CD14-positive monocyte (primary cell): ENCODE results near the gene PLXNA1. TPM values are rescaled to one million over a fixed set of nuclear protein-coding genes. Genes with fewer than 3 reads are reported as not detected.
A peak's percentile ranks its signal among the peaks of the same experiment; 100 is the strongest.

Source experiments
- DNase-seq, 3 donors: peaks; one replicate each; pipeline ENCODE4 v3.0.0-alpha.2; 2011 to 2022
- H2AFZ ChIP-seq: 2 replicates; pipeline ENCODE4 v1.6.0; 2012; ENCODE audit warnings: mild to moderate bottlenecking, low read depth, low read length, inconsistent platforms; ENCODE audit not compliant: insufficient read depth, poor library complexity, severe bottlenecking
- H3K27ac ChIP-seq, 2 donors: 1 replicate in 1 of 2; 2 replicates in 1 of 2; pipeline ENCODE4 v1.5.1; 2012 to 2013; ENCODE audit warnings: low read length in 2 of 2, control low read depth in 1 of 2, inconsistent platforms in 1 of 2, low read depth in 1 of 2, mild to moderate bottlenecking in 1 of 2
- H3K27me3 ChIP-seq, 2 donors: one replicate each; pipeline versions ENCODE4 v1.6.0 to v1.6.1; 2011 to 2013; ENCODE audit warnings: low read length in 2 of 2; ENCODE audit not compliant: control insufficient read depth in 2 of 2, insufficient read depth in 2 of 2
- H3K36me3 ChIP-seq, 2 donors: replicated peaks in 1 of 2; 1 replicate in 1 of 2; 2 replicates in 1 of 2; pipeline versions ENCODE4 v1.5.1 to v1.6.1; 2012 to 2013; ENCODE audit warnings: low read length in 2 of 2, control low read depth in 1 of 2, inconsistent platforms in 1 of 2, mild to moderate bottlenecking in 1 of 2; ENCODE audit not compliant: insufficient read depth in 2 of 2, control insufficient read depth in 1 of 2
- H3K4me1 ChIP-seq, 2 donors: 1 replicate in 1 of 2; 2 replicates in 1 of 2; pipeline versions ENCODE4 v1.5.1 to v1.6.1; 2012 to 2013; ENCODE audit warnings: low read length in 2 of 2, control low read depth in 1 of 2, inconsistent platforms in 1 of 2, mild to moderate bottlenecking in 1 of 2, moderate library complexity in 1 of 2; ENCODE audit not compliant: insufficient read depth in 2 of 2, control insufficient read depth in 1 of 2
- H3K4me2 ChIP-seq: replicated peaks from 2 replicates; pipeline ENCODE3; 2012; ENCODE audit warnings: low read length, moderate library complexity, mild to moderate bottlenecking; ENCODE audit not compliant: poor library complexity, severe bottlenecking; ENCODE audit errors: extremely low read depth
- H3K4me3 ChIP-seq, 3 experiments: fragments of 200-600 bp in 1 of 3; sonication (generic) in 1 of 3; replicated peaks in 1 of 3; 1 replicate in 2 of 3; 2 replicates in 1 of 3; pipeline ENCODE4 v1.5.1; 2011 to 2013; ENCODE audit warnings: low read length in 3 of 3, mild to moderate bottlenecking in 3 of 3, control low read depth in 2 of 3, low read depth in 2 of 3, inconsistent platforms in 1 of 3, moderate library complexity in 1 of 3
- H3K79me2 ChIP-seq: 2 replicates; pipeline ENCODE4 v1.6.0; 2012; ENCODE audit warnings: mild to moderate bottlenecking, control low read depth, inconsistent platforms, low read length, moderate library complexity; ENCODE audit not compliant: insufficient read depth
- H3K9ac ChIP-seq: 2 replicates; pipeline ENCODE4 v1.6.0; 2017; ENCODE audit warnings: low read length, mild to moderate bottlenecking; ENCODE audit not compliant: insufficient read depth, poor library complexity, severe bottlenecking
- H3K9me3 ChIP-seq, 2 donors: replicated peaks in 1 of 2; 1 replicate in 1 of 2; 2 replicates in 1 of 2; pipeline versions ENCODE4 v1.5.1 to v1.6.1; 2012 to 2013; ENCODE audit warnings: low read length in 2 of 2, control low read depth in 1 of 2; ENCODE audit not compliant: control insufficient read depth in 1 of 2, insufficient read depth in 1 of 2
- H4K20me1 ChIP-seq: 2 replicates; pipeline ENCODE4 v1.6.0; 2012; ENCODE audit warnings: mild to moderate bottlenecking, low read length, control low read depth, moderate library complexity; ENCODE audit not compliant: insufficient read depth
- H3K27ac Mint-ChIP-seq, 7 donors: one replicate each; pipeline ENCODE4 v1.8.0; 2020; ENCODE audit warnings: mild to moderate bottlenecking in 7 of 7, mixed read lengths in 7 of 7, moderate library complexity in 6 of 7, inconsistent platforms in 2 of 7
- H3K27me3 Mint-ChIP-seq, 3 donors: one replicate each; pipeline ENCODE4 v1.8.0; 2021 to 2022; ENCODE audit warnings: low read depth in 3 of 3, mild to moderate bottlenecking in 3 of 3, mixed read lengths in 3 of 3, moderate library complexity in 3 of 3, inconsistent platforms in 1 of 3
- H3K36me3 Mint-ChIP-seq, 2 donors: one replicate each; pipeline ENCODE4 v1.8.0; 2020; ENCODE audit warnings: mixed read lengths in 2 of 2, inconsistent platforms in 1 of 2, mild to moderate bottlenecking in 1 of 2
- H3K4me1 Mint-ChIP-seq: one replicate; pipeline ENCODE4 v1.8.0; 2020; ENCODE audit warnings: mild to moderate bottlenecking, mixed read lengths
- H3K4me3 Mint-ChIP-seq, 2 donors: one replicate each; pipeline ENCODE4 v1.8.0; 2020; ENCODE audit warnings: mild to moderate bottlenecking in 2 of 2, mixed read lengths in 2 of 2, moderate library complexity in 1 of 2
- H3K9me3 Mint-ChIP-seq, 7 donors: one replicate each; pipeline ENCODE4 v1.8.0; 2020 to 2022; ENCODE audit warnings: mixed read lengths in 7 of 7, mild to moderate bottlenecking in 6 of 7, moderate library complexity in 6 of 7, inconsistent platforms in 2 of 7
- WGBS: methylation state at CpG from one replicate; pipeline ENCODE4 v1.1.5; 2013; ENCODE audit warnings: missing lambda C conversion rate; ENCODE audit not compliant: insufficient coverage; 5-methylcytosine and 5-hydroxymethylcytosine counted together
- intact Hi-C, 2 donors: fragments of 100-400 bp; cut with micrococcal nuclease; formaldehyde crosslinking; loops; one replicate each; pipeline versions ENCODE4 v1.15.0 to v1.15.1; 2023
- polyA plus RNA-seq, 3 donors: library from polyadenylated mRNA; depleted of rRNA in 1 of 3; unstranded in 2 of 3; stranded (reverse) in 1 of 3; fragments of 300-500 nt in 2 of 3; fragments of >200 nt in 1 of 3; fragmentation: Illumina TruSeq in 2 of 3; gene quantifications; 1 replicate in 2 of 3; 2 replicates in 1 of 3; pipeline ENCODE4 v1.2.3, GENCODE V29; 2012 to 2021
- TF ChIP-seq, protein P1 (sequence below): fragments of 200-600 bp; IDR thresholded peaks from one replicate; pipeline ENCODE4 v1.8.0; 2022; ENCODE audit warnings: antibody characterized with exemption, mild to moderate bottlenecking

Gene PLXNA1
- polyA plus RNA-seq, 3 donors = 2.7 TPM; not detected in 2

DNA sequence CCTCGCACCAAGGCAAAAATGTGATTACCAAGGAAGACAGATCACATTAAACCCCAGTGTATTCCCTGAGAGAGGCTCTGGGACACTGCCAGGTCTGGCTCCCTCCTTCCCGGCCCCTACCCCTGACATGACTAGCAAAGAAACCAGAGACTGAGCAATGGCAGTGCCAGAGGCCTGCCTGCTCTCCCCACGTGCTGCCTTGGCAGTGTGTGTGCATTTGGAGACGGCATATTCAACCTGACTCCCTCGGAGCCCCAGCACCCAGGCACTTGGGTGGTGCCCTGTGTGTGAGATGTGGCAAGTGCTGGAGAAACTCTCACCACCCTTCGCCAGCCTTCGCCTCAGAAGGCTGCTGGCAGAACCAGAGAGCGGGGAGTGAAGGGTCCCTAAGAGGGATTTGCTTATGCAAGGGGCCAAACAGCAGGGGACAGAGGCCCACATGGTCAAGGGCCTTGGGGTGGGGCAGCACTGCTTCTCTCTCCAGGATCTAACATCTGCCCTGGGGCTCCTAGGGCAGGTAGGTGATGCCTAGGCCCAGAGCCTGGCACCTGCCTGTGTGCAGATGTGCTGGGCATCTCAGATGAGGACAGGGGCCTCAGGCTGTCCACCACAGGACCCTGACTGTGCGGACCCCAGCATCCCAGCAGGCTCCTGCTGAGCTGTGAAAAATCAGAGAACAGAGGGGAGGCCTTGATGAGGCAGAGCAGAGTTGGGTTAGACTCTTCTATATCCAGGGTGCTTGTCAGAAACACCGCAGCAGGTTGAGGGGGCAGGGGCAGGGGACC lies 23.6 kb upstream of the PLXNA1 start:
- DNase-seq = no peak
- no peak overlapping the region for H3K27ac ChIP-seq

DNA sequence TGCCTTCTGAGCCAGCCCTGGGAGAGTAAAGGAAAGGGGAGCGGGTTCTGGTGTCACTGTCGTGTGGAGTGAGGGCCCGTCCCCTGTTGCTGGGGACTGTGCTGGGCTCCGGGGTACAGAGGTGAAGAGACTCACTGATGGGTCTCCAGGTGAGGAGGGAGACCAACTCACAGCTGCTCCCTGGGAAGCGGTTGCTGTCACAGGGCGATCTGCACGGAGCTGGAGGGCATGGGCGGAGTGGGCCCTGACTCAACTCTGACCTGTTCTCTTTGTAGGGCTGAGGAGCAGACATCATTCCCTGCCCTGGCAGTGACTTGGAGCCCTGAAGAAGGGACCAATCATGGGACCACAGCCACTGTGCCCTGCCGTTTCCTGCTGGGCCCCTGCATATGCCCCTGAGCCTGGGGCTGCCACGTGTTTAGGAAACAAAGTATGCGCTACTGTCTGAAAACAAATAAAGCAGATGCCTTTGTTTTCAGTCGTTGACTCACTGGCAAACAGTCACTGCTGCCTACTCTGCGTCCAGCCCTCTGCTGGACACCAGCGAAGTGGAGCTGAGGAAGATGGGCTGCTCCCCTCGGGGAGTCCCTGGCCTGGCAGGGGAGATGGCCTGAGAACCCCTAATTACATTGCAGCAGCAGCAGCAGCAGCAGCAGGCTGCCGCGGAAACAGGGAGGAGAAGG lies 22.9 kb upstream of the PLXNA1 start:
- no peaks in the 10 kb centered on the region for H3K4me1 Mint-ChIP-seq
- Histone ChIP-seq H3K9ac (no peak overlapping the region), H4K20me1 (no peaks in the 10 kb centered on the region), H3K27ac (no peak overlapping the region), H3K4me2 (no peak overlapping the region), H3K4me3 (no peak overlapping the region), H3K36me3 (no peaks in the 10 kb centered on the region), H3K4me1 (no peaks in the 10 kb centered on the region), H3K27me3 (peaks cover 0 to under 1% of the 10 kb centered on the region in 2 donors), H3K9me3 (no peaks in the 10 kb centered on the region), H3K79me2 (no peaks in the 10 kb centered on the region), H2AFZ (no peak overlapping the region)
- H3K9me3 Mint-ChIP-seq = no peaks in the 10 kb centered on the region
- H3K4me3 Mint-ChIP-seq = no peak overlapping the region
- DNase-seq = no peak
- intact Hi-C loops = no loop called here
- peak overlapping the region in 1 of 7 donors; percentile 37 for H3K27ac Mint-ChIP-seq
- H3K36me3 Mint-ChIP-seq = no peaks in the 10 kb centered on the region
- WGBS = 89% methylated on average over 17 of the region's 17 CpGs
- H3K27me3 Mint-ChIP-seq = peaks cover 7 to 28% (median 18%) of the 10 kb centered on the region in 3 donors
- TF ChIP-seq, protein P1, sequence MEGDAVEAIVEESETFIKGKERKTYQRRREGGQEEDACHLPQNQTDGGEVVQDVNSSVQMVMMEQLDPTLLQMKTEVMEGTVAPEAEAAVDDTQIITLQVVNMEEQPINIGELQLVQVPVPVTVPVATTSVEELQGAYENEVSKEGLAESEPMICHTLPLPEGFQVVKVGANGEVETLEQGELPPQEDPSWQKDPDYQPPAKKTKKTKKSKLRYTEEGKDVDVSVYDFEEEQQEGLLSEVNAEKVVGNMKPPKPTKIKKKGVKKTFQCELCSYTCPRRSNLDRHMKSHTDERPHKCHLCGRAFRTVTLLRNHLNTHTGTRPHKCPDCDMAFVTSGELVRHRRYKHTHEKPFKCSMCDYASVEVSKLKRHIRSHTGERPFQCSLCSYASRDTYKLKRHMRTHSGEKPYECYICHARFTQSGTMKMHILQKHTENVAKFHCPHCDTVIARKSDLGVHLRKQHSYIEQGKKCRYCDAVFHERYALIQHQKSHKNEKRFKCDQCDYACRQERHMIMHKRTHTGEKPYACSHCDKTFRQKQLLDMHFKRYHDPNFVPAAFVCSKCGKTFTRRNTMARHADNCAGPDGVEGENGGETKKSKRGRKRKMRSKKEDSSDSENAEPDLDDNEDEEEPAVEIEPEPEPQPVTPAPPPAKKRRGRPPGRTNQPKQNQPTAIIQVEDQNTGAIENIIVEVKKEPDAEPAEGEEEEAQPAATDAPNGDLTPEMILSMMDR = no peak

More for the DNA sequence above, 23.6 kb upstream of the PLXNA1 start:
- Histone ChIP-seq H3K4me1 (no peaks in the 10 kb centered on the region), H4K20me1 (no peaks in the 10 kb centered on the region), H3K9ac (no peak overlapping the region), H3K36me3 (no peaks in the 10 kb centered on the region), H3K9me3 (no peaks in the 10 kb centered on the region), H3K4me3 (no peak overlapping the region), H2AFZ (no peak overlapping the region), H3K4me2 (no peak overlapping the region), H3K79me2 (no peaks in the 10 kb centered on the region), H3K27me3 (no peaks in the 10 kb centered on the region)
- Mint-ChIP-seq H3K4me3 (peak overlapping the region in 1 of 2 donors; percentile 30), H3K4me1 (no peaks in the 10 kb centered on the region), H3K36me3 (no peaks in the 10 kb centered on the region), H3K27me3 (peaks cover 7 to 23% (median 21%) of the 10 kb centered on the region in 3 donors), H3K9me3 (no peaks in the 10 kb centered on the region), H3K27ac (peak overlapping the region in 1 of 7 donors; percentile 35)
- 78% methylated on average over 7 of the region's 10 CpGs for WGBS
- intact Hi-C loops = no loop called here
- TF ChIP-seq, protein P1 = no peak
